Endothelial cell of umbilical vein (primary cell): ENCODE results near the gene PTPRK. TPM values are rescaled to one million over a fixed set of nuclear protein-coding genes. Genes with fewer than 3 reads are reported as not detected.

Experiments
- BruUV-seq: library from RNA; stranded (reverse); fragments of 400-500 nt; replicated peaks from 2 replicates; lab custom pipeline; 2021; lab: Mats Ljungman, UMichigan
- CTCF ChIA-PET: fragments of 300-600, 350-600 bp; sonication (Branson Sonifier 250); formaldehyde crosslinking; loops from one replicate; lab custom pipeline; 2021; ENCODE audit warnings: antibody characterized with exemption, inconsistent platforms; lab: Charles Lee
- POLR2A ChIA-PET: fragments of 300-600, 350-600 bp; sonication (Branson Sonifier 250); formaldehyde crosslinking; loops from one replicate; lab custom pipeline; 2021; ENCODE audit warnings: antibody characterized with exemption, inconsistent platforms; lab: Charles Lee
- DNase-seq: peaks from one replicate; pipeline ENCODE4 v3.0.0-alpha.2; 2011; ENCODE audit warnings: low read depth, low spot score
- FAIRE-seq: peaks from 2 replicates; lab custom pipeline; 2011; peaks lifted over from hg19 to GRCh38; lab: Jason Lieb, UNC
- H2AFZ ChIP-seq: 2 replicates; pipeline ENCODE4 v1.6.0; 2012; ENCODE audit warnings: low read depth, low read length, control low read depth, inconsistent platforms
- H3K27ac ChIP-seq: 2 replicates; pipeline ENCODE4 v1.5.1; 2011; ENCODE audit warnings: low read depth, mild to moderate bottlenecking, control low read depth, low read length, moderate library complexity; ENCODE audit not compliant: insufficient read depth
- H3K27me3 ChIP-seq, 2 experiments: 2 replicates each; pipeline versions ENCODE4 v1.6.0 to v1.6.1; 2011; ENCODE audit warnings: low read length in 2 of 2, mixed read lengths in 1 of 2; ENCODE audit not compliant: control insufficient read depth in 2 of 2, insufficient read depth in 2 of 2
- H3K36me3 ChIP-seq, 2 experiments: 2 replicates in 1 of 2; 3 replicates in 1 of 2; pipeline ENCODE4 v1.5.1; 2011; ENCODE audit warnings: low read length in 2 of 2, mild to moderate bottlenecking in 1 of 2, moderate library complexity in 1 of 2; ENCODE audit not compliant: control insufficient read depth in 2 of 2, insufficient read depth in 2 of 2; ENCODE audit errors: extremely low read depth in 1 of 2
- H3K4me1 ChIP-seq: 3 replicates; pipeline ENCODE4 v1.5.1; 2011; ENCODE audit warnings: mild to moderate bottlenecking, low read length; ENCODE audit not compliant: control insufficient read depth, insufficient read depth; ENCODE audit errors: extremely low read depth
- H3K4me2 ChIP-seq: 2 replicates; pipeline ENCODE4 v1.6.1; 2011; ENCODE audit warnings: low read length, control low read depth, mixed read lengths; ENCODE audit not compliant: insufficient read depth
- H3K4me3 ChIP-seq, 3 experiments: fragments of 200-600 bp in 1 of 3; sonication (generic), shearing (Covaris generic) in 1 of 3; replicated peaks in 1 of 3; 2 replicates each; pipeline ENCODE4 v1.5.1; 2011 to 2016; ENCODE audit warnings: control low read depth in 3 of 3, low read length in 3 of 3, mild to moderate bottlenecking in 2 of 3, inconsistent platforms in 1 of 3, low read depth in 1 of 3, moderate library complexity in 1 of 3; ENCODE audit not compliant: insufficient read depth in 1 of 3
- H3K79me2 ChIP-seq: 2 replicates; pipeline ENCODE4 v1.6.0; 2012; ENCODE audit warnings: low read length, inconsistent platforms; ENCODE audit not compliant: control insufficient read depth, insufficient read depth
- H3K9ac ChIP-seq: replicated peaks from 2 replicates; pipeline ENCODE3; 2011; ENCODE audit warnings: low read length, control low read depth; ENCODE audit not compliant: insufficient read depth; ENCODE audit errors: extremely low read depth
- H3K9me1 ChIP-seq: replicated peaks from 3 replicates; pipeline ENCODE4 v1.6.0; 2011; ENCODE audit warnings: mild to moderate bottlenecking, low read length; ENCODE audit not compliant: control insufficient read depth, insufficient read depth; ENCODE audit errors: extremely low read depth
- H3K9me3 ChIP-seq: replicated peaks from 2 replicates; pipeline ENCODE4 v1.5.1; 2012; ENCODE audit warnings: low read length, inconsistent platforms; ENCODE audit not compliant: control insufficient read depth, insufficient read depth
- H4K20me1 ChIP-seq: replicated peaks from 2 replicates; pipeline ENCODE3; 2011; ENCODE audit warnings: mild to moderate bottlenecking, low read length; ENCODE audit not compliant: control insufficient read depth, insufficient read depth; ENCODE audit errors: extremely low read depth
- EZH2 ChIP-seq: IDR thresholded peaks from 2 replicates; pipeline ENCODE4 v1.6.1; 2012; ENCODE audit warnings: borderline replicate concordance, low read depth, mild to moderate bottlenecking, moderate library complexity, low read length, inconsistent platforms; ENCODE audit not compliant: severe bottlenecking
- FOS ChIP-seq: IDR thresholded peaks from 2 replicates; pipeline ENCODE4 v1.6.1; 2011; ENCODE audit warnings: mild to moderate bottlenecking, low read length, moderate library complexity, borderline replicate concordance; ENCODE audit not compliant: insufficient read depth
- GATA2 ChIP-seq: IDR thresholded peaks from 2 replicates; pipeline ENCODE4 v1.7.0; 2011; ENCODE audit warnings: low read depth, mild to moderate bottlenecking, moderate library complexity, mixed read lengths, low read length; ENCODE audit not compliant: insufficient read length, insufficient read depth
- JUN ChIP-seq: IDR thresholded peaks from 2 replicates; pipeline ENCODE4 v1.6.1; 2011; ENCODE audit warnings: borderline replicate concordance, low read depth; ENCODE audit not compliant: insufficient read length, insufficient read depth
- MYC ChIP-seq: IDR thresholded peaks from one replicate; pipeline ENCODE4 v1.6.1; 2011; ENCODE audit warnings: mild to moderate bottlenecking, low read depth, low read length
- POLR2A ChIP-seq: IDR thresholded peaks from 2 replicates; pipeline ENCODE4 v1.6.1; 2012; ENCODE audit warnings: low read depth, mild to moderate bottlenecking, control low read depth, low read length
- dilution Hi-C: fragments of 300-500 bp; cut with MboI; formaldehyde crosslinking; loops from one replicate; pipeline ENCODE4 v1.15.0; 2019; ENCODE audit warnings: low sequenced_read_pairs; ENCODE audit not compliant: extremely low pct_ligation_motif_present
- intact Hi-C: fragments of 100-400 bp; cut with micrococcal nuclease; formaldehyde crosslinking; loops from one replicate; pipeline ENCODE4 v1.10.0; 2022
- polyA plus RNA-seq, 4 experiments: library from polyadenylated mRNA; depleted of rRNA in 3 of 4; stranded (reverse) in 3 of 4; unstranded in 1 of 4; fragments of >200 nt; gene quantifications; 2 replicates each; pipeline versions ENCODE4 v1.2.1 to v1.2.3, GENCODE V29; 2011 to 2012; ENCODE audit warnings: missing spikeins in 1 of 4
- total RNA-seq: library from RNA; stranded (reverse); gene quantifications from 2 replicates; pipeline ENCODE4 v1.2.3, GENCODE V29; 2021
- TF ChIP-seq, protein P1 (sequence below), 2 donors: IDR thresholded peaks; 1 replicate in 1 of 2; 2 replicates in 1 of 2; pipeline ENCODE4 v1.5.1; 2011; ENCODE audit warnings: low read length in 2 of 2, mild to moderate bottlenecking in 2 of 2, moderate library complexity in 2 of 2, control low read depth in 1 of 2, inconsistent platforms in 1 of 2, low read depth in 1 of 2; ENCODE audit not compliant: insufficient read depth in 1 of 2; ENCODE audit errors: extremely low read depth in 1 of 2
- TF ChIP-seq, protein P2 (sequence below): IDR thresholded peaks from 2 replicates; pipeline ENCODE4 v1.6.1; 2011; ENCODE audit not compliant: insufficient read depth, insufficient read length

Gene PTPRK
- total and polyA plus RNA-seq, 2 donors (not counting 3 experiments of a cell fraction or from before 2014, with no cell fraction given): 15.2 to 74.0 TPM

DNA sequence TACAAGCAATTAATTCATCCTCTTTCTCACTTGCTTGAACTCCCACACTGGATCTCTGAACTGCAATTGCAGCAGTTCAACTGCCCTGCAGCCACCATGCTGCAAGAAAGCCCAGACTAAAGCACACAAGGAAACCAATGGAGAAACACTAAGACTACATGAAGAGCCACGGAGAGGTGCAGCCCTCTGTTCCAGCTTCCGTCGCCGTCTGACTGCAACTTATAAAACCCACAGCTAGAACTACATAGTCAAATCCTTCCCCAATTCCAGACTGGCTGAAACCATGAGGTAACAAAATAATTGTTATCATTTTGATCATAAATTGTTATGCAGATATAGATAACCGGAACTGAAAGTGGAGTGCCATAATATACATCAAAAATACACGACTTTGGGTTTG lies 598.4 kb downstream of the PTPRK start:
- H3K4me1 ChIP-seq: no peaks in the 10 kb centered on the region
- POLR2A ChIA-PET: no interaction called here
- H2AFZ ChIP-seq: no peak overlapping the region
- intact Hi-C loops (no loop called here), dilution Hi-C loops (no loop called here)
- no peaks in the 10 kb centered on the region for H3K36me3 ChIP-seq
- no peak overlapping the region for H3K27ac ChIP-seq
- no peaks in the 10 kb centered on the region for H4K20me1 ChIP-seq
- DNase-seq: no peak
- H3K9me1 ChIP-seq: no peaks in the 10 kb centered on the region
- H3K4me3 ChIP-seq: no peak overlapping the region
- no peak for FAIRE-seq
- TF ChIP-seq, protein P1, sequence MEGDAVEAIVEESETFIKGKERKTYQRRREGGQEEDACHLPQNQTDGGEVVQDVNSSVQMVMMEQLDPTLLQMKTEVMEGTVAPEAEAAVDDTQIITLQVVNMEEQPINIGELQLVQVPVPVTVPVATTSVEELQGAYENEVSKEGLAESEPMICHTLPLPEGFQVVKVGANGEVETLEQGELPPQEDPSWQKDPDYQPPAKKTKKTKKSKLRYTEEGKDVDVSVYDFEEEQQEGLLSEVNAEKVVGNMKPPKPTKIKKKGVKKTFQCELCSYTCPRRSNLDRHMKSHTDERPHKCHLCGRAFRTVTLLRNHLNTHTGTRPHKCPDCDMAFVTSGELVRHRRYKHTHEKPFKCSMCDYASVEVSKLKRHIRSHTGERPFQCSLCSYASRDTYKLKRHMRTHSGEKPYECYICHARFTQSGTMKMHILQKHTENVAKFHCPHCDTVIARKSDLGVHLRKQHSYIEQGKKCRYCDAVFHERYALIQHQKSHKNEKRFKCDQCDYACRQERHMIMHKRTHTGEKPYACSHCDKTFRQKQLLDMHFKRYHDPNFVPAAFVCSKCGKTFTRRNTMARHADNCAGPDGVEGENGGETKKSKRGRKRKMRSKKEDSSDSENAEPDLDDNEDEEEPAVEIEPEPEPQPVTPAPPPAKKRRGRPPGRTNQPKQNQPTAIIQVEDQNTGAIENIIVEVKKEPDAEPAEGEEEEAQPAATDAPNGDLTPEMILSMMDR (IDR thresholded peaks at IDR 0.05; ENCODE audit: extremely low read depth in 1 of 2, insufficient read depth in 1 of 2, low read depth in 1 of 2, low read length in 2 of 2): no peak
- TF ChIP-seq MYC (no peak), GATA2 (no peak), POLR2A (no peak), FOS (no peak), EZH2 (no peak), JUN (no peak)
- TF ChIP-seq, protein P2, sequence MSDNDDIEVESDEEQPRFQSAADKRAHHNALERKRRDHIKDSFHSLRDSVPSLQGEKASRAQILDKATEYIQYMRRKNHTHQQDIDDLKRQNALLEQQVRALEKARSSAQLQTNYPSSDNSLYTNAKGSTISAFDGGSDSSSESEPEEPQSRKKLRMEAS: no peak
- no peak overlapping the region for H3K4me2 ChIP-seq
- peaks cover 3 to 5% of the 10 kb centered on the region in 2 experiments for H3K27me3 ChIP-seq
- no peak overlapping the region for H3K9ac ChIP-seq
- CTCF ChIA-PET: no interaction called here
- H3K79me2 ChIP-seq: no peaks in the 10 kb centered on the region
- no TSS peak for BruUV-seq
- H3K9me3 ChIP-seq: no peaks in the 10 kb centered on the region
